GM19025 (cell line): ENCODE measurements around the gene SMYD5.
"Not testable (repeated sequence)": the region's sequence is repeated elsewhere in the genome, so short reads cannot be mapped to it uniquely, and the experiment has no call there.

Experiments
- ATAC-seq: cut with Tn5 transposase; IDR thresholded peaks from one replicate; pipeline ENCODE4 v1.9.1; 2021; ENCODE audit warnings: mild to moderate bottlenecking, low read depth, moderate library complexity; ENCODE audit not compliant: unreplicated experiment

Gene SMYD5

DNA sequence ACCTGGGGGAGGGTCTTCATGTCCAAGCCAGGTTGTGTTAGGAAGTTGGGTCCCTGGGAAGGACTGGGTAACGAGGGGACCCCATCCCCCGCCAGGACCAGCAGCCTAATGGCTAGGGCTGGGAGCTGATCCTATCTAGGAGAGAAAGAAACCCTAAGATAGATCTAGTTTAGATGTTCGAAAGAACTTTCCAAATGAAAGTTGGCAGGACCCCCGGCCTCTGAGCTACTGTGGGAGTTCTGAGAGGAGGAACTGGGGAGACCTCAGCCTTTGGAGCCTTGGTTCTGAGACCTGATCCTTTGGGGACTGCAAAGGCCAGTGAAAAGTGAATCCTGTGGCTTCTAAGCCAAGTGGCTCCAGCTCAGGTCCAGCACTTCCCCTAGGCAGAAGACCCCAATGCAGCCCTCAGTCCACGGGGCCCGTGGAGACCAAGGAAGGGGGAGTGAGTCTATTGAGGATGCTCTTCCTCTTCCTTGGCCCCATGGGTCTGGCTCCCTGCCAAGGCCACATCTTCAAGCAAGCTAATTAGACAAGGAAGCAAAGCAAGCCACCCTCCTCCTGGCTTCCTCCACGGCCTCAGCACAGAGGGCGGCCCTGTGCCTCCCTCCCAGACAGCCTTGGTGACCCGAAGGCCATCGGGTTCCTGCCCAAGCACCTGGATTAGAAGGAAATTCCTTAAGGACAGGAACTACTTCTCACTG lies 43.5 kb downstream of the SMYD5 start:
- no peak for ATAC-seq

DNA sequence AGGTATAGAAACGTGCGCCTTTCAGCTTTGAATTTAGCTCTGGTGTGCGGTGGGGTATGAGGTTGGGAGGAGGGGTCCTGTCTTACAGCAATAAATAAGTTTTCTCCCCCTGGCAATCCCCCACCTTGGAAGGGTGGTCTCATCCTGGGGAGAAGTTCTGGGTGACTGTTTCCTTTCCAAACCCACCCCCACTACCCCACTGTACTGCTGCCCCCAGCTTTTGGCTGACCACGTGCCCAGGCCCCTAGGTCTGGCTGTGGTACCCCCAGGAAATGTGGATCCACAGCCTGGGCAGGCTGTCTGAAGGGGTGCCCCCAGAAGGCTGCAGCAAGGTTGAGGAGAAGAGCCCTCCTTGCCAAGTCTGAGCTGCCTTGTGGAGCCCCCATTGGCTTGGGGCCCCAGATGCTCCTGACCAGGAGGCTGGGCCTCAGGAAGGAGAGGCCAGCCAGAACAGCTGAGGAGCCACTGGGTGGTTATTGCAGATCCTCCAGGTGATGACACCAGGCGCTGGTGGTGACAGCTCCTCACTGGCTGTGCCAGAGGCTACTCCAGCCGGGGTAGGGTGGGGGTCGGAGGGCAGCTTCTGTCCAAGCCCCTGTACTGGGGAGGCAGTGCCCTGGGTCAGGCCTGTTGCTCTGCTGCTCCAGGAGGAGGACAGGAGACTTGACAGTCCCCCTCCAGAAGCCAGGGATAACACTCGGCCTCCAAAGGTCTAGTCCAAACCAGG lies 44.3 kb downstream of the SMYD5 start:
- no peak for ATAC-seq

DNA sequence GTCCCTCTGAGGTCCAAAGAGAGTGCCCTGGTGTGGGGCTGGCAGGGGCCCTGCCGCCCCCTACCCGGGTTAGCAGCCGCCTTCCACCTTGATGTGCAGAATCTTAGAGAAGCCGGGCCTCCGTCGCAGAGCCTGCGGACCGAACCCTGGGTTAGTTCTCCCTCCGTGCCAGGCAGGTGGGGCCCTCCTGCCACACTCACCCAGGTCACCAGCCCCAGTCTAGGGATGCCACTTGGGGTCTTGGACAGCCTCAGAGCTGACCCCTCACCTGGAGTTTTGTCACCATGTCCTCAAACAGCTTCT lies 44.8 kb downstream of the SMYD5 start:
- no peak for ATAC-seq

DNA sequence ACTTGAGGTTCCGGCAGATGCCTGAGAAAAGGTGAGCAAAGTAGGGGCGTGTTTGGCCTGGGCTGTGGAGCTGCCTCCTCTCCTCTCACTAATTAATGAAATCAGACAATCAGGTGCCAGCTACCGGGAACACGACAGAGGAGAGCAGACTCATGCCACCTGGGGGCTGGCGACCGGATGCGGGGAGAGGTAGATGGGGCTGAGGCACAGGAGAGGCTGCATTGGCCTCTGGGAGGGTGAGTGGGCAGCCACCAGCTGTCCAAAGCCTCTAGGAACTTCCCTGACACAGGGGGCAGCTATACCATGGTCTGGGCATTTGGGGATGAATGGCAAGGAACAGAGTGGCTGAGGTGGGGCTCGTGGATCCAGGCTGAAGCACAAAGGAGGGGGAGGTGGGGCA lies 45.2 kb downstream of the SMYD5 start:
- no peak for ATAC-seq

DNA sequence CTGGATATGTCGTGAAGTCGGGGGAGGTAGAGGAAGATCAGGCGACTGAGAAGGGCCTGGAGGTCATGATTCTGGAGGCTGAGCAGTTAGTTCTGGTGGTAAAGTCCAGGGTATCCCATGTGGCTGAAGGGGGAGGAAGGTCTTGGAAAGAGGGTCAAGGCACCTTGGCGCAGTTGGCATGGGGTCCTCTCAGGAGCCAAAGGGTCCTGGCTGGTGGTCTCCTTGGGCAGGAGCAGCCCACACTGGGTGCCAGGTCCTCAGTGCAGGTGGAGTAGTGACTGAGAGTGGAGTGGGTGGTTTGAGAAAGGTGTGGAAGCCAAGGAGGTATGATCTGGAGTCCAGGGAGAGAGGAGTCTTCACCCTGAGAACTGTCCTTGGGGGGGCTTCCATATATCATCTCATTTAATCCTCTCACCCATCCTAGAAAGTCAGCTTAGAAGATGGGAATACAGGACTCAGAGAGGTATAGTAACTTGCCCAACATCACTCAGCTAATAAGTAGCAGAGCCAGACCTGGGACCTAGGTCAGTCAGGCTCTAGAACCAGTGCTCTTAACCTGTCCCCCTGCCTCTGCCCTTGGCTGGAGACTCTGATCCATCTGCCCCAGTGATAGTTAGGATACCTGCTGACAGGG lies 45.8 kb downstream of the SMYD5 start:
- ATAC-seq, result no peak

DNA sequence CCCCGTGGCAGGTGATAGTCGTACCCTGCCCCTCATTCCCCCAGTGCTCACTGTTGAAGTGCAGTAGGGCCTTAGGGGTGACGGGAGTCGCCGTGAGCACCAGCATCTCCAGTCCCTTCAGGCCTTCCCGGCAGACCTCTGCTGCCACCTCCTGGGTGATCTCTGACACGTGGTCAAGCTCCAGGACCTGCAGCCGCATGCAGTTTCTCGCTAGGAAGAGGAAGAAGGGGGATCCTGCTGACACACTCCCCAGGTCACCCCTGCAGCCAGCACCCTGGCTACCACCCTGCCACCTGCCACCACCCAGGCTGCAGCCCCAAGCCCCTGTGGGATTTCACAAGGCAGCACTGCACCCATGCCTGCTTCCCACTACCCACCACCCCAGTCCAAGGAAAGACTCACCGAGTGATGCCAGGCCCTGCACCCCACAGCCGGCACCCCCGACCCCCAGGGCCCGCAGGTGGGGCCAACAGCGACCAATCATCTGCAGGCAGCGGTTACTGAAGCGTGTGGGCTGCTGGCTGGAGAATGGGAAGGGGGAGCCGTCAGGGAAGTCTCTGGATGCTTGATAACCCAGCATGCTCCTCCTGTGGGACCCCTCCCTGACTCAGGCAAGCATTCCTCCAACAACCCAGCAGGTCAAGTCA lies 46.4 kb downstream of the SMYD5 start:
- ATAC-seq, result no peak

DNA sequence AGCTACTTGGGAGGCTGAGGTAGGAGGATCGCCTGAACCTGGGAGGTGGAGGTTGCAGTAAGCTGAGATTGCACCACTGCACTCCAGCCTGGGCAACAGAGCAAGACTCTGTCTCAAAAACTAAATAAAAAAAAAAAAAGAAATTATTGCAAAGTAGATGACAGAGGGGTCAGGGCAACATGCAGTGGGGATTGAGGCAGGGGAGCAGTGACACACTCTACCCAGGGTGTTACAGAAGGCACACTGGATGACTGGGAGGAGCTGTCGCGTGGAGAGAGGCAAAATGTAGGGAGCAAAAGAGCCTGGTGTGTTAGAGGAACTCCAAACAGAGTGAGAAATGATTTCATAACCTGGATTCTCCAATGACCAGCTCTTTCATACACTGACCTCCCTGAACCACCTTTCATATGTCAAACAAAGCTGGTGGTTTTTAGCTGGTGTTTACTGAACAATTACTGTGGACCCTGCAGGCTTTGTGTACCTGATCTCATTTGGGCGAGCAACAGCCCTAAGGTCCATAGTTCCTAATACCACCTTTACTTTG lies 48.1 kb downstream of the SMYD5 start:
- no peak for ATAC-seq

DNA sequence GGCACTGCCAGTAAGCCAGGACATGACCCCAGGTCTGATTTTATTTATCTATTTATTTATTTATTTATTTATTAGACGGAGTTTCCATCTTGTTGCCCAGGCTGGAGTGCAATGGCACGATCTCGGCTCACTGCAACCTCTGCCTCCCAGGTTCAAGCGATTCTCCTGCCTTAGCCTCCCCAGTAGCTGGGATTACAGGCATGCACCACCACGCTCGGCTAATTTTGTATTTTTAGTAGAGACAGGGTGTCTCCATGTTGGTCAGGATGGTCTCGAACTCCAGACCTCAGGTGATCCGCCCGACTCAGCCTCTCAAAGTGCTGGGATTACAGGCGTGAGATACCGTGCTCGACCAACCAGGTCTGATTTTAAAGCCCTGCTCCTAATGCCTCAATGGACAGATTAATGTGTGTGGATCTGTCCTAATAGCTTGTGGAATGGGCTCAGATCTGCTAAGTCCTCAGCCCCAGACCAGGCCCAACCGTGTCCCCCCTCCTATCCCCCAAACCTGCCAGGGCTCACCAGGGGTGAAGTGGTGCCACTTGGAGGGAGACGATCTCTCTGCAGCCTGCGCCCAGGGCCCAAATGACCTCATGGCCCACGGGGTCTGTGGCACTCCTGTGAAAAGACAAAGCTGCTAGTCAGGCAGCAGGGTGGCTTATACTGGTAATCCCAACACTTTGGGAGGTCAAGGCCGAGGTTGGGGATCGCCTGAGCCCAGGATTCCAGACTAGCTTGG lies 48.8 kb downstream of the SMYD5 start:
- not testable (repeated sequence) for ATAC-seq

DNA sequence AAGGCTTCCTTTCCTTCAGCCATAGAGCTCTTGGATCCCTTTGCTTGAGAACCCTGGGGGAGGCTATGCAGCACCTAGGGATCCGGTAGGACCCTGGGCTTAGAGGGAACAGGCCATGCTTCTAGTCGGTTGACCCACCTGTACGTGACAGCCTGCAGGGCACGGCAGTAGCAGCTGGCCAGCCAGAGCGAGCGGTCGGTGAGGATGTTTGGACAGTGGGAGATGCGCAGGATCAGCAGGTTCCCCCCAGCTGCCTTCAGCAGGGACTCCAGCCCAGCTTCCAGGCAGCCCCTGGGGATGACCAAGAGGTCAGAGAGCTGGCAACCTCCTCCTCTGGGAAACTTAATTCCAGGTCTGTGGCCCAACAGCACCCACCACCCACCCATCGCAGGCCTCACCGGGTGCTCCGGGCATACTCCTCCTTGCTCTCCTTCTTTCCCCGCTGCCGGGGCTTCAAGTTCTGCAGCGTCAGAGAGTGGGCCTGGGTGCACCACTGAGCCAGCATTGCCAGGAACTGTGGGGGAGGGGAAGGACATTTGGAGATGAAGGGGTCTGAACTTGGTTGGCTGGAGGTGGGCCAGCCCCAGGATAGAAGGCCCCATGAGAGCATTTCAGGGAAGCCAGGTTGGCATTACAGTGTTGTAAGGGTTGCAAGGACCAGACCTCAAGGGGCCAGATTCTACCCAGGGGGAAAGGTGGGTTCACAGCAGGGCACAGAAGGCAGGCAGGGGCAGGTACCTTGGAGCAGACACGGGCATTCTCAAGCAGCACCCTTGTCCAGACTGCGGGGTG lies 49.7 kb downstream of the SMYD5 start:
- no peak for ATAC-seq

DNA sequence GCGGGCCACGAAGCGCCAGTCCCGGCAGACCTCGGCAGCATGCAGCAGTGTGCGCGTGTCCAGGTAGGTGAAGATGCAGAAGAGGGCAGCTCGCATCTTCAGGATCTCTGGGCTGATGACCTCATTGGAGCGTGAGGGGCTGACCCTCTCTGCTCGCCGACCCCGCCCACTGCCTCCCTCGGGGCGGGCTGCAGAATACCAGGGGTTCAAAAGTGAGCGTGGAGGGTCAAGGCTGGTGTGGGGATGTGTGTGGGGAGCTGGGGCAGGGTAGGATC lies 50.2 kb downstream of the SMYD5 start:
- ATAC-seq, result no peak

DNA sequence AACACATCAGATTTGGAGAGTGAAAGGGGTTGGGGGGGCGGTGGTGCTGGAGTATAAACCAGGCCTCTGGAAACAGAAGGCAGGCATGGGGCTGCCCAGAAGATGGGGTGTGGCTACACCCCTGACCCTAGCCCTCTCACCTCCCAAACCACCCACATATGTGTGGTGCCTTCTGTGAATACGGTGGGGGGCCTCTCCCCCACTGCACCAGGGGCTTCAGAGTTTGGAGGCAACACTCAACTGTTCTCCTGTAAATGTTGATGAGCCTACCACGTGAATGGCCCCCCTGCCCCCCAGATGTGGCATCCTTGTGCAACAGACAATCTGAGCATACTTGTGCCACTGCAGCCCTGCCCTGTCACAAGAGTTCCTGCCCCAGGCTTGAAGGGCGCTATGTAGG lies 50.7 kb downstream of the SMYD5 start:
- no peak for ATAC-seq

DNA sequence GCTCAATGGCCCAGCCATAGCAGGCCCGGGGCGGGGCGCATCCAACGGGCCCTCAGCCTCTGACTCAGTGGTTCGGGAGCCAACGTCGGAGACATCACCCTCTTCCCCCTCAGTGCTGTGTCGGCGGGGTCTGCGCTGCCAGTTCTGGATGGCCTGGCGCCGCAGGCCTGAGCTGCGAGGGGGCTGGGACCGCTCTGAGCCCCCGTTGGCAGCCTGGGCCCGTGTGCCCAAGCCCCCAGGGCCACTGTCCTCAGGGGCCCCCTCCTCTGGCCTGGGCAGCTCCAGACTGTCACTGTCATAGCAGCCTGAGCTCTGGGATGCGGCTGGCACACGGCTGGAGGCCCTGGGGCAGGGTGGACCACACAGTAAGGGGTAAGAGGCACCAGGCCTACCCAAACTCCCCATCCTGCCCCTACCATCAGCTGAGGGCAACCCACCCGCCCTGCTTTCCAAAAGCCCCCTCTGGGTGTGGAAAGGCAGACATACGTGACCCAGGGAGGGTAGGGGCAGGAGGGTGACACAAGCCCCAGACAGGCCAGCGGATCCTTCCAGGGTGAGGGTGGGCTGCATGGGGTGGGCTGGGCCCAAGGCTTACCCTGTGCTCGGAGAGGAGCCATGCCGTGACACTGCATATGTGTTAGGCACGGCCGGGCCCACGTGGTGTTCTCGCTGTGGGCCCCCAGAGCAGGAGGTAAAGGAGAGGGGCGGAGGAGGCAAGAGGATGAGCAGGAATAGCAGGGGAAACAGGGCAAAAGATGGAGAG lies 51.4 kb downstream of the SMYD5 start:
- no peak for ATAC-seq

DNA sequence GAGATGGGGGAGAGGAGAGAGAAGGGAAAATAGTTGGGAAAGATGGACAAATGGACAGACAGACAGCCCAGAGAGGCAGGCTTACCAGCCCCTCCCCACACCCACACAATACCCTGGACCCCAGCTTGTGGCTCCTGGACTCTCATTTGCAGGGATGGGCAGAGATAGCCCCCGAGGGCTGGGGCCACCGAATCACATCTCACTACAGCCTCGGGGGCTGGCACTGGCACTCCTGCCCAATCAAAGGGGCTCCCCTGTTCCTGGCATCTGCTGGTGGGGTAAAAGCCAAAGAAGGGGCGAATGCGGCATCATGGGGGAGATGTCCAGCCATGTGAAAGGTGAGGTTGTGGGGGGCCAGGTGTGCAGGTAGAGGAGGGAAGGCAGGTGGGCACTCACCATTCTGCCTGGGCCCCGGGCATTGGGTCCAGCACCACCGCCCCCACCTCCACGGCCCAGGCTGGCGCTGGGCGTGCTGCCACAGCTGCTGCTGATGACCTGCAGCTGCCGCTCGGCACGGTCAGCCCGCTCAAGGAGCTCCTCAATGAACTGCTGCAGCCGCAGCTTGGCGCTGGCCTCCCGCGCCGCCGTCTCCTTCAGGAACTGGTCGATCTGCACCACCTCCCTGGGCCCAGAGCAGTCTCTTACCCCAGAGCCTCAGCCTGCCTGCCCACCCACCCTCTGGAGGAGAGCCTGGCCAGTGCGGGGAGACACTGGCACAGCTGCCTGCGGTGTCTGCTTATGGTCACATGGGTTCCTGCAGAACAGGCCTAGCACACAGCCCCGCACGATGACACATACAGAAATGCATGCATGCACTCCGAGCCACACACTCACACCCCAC lies 52.2 kb downstream of the SMYD5 start:
- no peak for ATAC-seq

DNA sequence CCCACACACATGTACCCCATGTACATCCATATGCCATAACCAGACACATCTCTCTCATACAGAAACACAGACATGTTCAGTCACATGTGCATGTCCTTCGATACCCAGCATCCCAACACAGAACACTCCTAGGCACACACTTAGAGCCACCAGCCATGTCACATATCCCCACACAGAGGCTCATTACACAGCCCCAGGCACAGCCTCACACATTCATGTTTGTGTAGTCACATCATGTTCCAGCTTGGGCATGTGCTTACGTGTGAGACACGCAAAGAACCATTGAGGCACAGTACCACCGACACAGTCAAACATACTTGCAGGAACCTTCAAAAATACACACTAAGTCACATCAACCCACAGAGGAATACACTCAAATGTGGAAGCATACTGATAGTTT lies 53.0 kb downstream of the SMYD5 start:
- no peak for ATAC-seq

DNA sequence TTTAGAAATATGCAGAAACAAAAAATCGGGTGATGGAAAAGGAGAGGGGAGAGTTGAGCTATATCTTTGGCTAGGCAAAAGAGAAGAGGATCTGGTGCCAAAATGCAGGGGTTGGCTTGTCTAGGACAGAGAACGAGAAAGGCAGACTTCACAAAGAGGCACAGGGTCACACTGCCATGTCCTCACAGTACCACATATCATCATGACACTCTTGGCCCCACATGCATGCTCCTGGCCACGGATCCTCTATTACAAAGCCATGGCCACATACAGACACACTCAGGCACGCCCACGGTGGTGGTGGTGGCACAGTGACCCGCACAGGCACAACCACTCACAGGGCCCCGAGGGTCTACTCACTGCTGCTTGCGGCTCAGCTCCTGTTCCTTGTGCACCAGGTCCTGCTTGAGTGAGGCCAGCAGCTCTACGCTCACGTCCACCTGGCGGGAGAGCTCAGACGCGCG lies 54.4 kb downstream of the SMYD5 start:
- no peak for ATAC-seq

DNA sequence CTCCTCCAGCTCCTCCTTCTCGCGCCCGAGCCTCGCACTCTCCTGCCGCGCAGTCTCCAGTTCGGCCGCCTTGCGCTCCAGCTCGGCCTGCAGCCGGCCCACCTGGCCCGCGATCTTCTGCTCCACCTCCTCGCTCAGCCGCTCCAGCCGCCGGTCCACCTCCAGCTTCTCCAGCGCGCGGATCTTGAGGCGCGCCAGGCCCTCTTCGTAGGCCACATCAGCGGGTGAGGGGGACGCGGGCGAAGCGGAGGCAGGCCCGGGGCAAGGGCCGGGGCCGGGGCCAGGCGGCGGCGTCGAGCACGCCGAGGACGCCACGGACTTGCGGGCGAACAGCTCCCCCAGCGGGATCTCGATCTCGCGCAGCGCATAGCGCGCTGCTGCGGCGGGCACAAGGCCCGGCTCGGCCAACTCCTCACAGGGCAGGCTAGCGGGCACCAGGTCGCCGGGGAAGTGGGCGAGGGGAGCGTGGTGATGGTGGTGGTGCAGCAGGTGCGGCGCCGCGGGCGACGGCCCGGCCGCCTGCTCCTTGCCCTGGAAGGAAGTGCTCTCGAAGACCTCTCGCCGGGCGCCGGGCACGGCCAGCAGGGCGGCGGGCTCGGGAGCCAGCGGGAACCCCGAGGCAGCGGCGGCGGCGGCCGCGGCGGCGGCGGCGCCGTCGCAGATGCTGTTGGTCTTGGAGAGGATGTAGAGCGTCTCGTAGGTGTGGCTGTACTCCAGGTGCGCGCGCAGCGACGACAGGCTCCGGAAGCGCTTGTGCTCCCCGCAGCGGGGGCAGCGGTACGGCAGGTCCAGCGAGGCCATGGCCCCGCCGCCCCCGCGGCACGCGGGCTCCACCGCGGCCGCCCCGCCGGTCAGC lies 55.0 kb downstream of the SMYD5 start:
- peak; percentile 93 for ATAC-seq

DNA sequence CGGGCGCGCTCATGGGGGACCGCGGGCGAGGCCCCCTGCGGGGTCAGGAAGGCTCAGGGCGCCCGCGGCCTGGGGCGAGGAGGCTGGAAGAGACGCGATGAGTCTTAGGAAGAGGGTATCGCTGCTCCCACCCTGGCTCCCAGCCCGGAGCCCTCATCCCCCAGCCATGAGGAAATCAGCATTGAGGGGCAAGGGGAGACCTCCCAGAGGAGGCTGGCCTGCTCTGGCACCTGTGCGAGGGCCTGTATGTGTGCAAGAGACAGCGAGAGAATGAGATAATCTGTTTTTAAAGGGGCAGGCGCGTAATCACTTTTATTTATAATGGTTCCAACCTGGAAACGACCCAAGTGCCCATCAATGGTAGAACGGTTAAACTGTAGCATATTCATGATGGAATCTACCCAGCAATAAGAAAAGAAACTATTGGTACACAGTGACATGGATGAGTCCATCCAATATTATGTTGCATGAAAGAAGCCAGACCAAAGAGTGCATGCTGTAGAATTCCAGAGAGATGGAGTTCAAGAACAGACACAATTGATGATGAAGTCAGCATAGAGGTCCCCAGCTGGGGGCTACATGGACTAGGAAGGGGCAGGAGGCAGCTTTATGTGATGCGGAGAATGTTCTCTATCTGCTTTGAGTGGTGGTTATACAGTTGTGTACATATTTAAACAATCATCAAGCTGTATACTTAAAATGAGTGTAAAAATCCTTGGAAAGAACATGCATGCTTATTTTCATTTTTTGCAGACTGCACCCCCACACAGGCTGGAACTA lies 55.8 kb downstream of the SMYD5 start:
- no peak for ATAC-seq
